Activated CD8-positive, alpha-beta memory T cell treated with anti-CD3 and anti-CD28 coated beads, Interleukin-2, amount 10 ng/mL, durations not matched to agents 7 days and 5 days (primary cell): Measurements from ENCODE around the gene OMA1. TPM values are rescaled to one million over a fixed set of nuclear protein-coding genes. Genes with fewer than 3 reads are reported as not detected.

Source experiments
- ATAC-seq: fragments of 150-1000 bp; cut with Tn5 transposase; one replicate; pipeline ENCODE4 v1.10.0; 2021; ENCODE audit warnings: moderate library complexity
- CTCF ChIA-PET: fragments of 350-600 bp; sonication (Branson Sonifier 250); formaldehyde crosslinking; loops from one replicate; lab custom pipeline; 2021; ENCODE audit warnings: antibody characterized with exemption; lab: Charles Lee
- DNase-seq: peaks from one replicate; pipeline ENCODE4 v3.0.0-alpha.2; 2020
- H3K27ac Mint-ChIP-seq: one replicate; pipeline ENCODE4 v1.8.0; 2021; ENCODE audit warnings: mild to moderate bottlenecking, mixed read lengths
- H3K27me3 Mint-ChIP-seq: one replicate; pipeline ENCODE4 v1.8.0; 2021; ENCODE audit warnings: mixed read lengths
- H3K36me3 Mint-ChIP-seq: one replicate; pipeline ENCODE4 v1.8.0; 2021; ENCODE audit warnings: mild to moderate bottlenecking, mixed read lengths
- H3K4me1 Mint-ChIP-seq: one replicate; pipeline ENCODE4 v1.8.0; 2021; ENCODE audit warnings: mixed read lengths
- H3K4me3 Mint-ChIP-seq: one replicate; pipeline ENCODE4 v1.8.0; 2021; ENCODE audit warnings: mild to moderate bottlenecking, moderate library complexity, mixed read lengths
- H3K9me3 Mint-ChIP-seq: one replicate; pipeline ENCODE4 v1.8.0; 2022; ENCODE audit warnings: low read depth, mixed read lengths
- total RNA-seq, 2 experiments: library from RNA; stranded (reverse); gene quantifications; one replicate each; pipeline ENCODE4 v1.2.3, GENCODE V29; 2021

Gene OMA1
- total RNA-seq, 2 experiments from 2014 or later, result 24.9 to 26.0 TPM

DNA sequence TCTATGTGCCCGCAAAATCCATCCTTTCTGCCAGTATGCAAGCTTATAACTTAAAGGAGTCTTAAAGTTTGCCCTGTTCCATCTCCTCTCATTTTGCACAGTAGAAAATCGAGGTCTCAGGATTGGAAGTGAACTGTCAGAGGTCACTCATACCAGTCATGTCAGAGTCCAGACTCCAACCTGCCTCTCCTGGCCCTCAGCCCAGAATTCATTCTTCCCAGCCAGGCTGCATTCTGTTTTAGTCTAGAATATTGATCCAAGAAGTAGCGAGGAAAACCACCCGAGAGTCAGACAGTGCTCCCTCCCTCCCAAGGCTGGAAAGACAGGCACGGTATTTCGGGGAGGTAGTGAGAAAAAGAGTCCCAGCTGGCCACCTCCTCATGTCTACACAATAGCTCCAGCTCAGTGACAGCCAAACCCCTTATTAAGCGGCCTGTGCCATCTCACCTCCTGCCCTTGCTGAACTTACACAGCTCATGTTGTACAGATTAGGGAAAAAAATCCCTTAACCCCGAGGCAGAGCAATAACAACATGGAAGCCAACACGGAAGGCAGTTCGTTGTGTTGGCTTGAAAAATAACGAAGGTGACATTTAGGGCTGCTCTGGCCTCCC is 89.4 kb downstream of the OMA1 start:
- ATAC-seq, result no peak
- H3K27ac Mint-ChIP-seq, result no peak overlapping the region
- H3K9me3 Mint-ChIP-seq, result peaks cover 2% of the 10 kb centered on the region
- no peaks in the 10 kb centered on the region for H3K27me3 Mint-ChIP-seq
- DNase-seq, result no peak
- H3K4me1 Mint-ChIP-seq, result no peaks in the 10 kb centered on the region
- CTCF ChIA-PET, result no interaction called here
- no peaks in the 10 kb centered on the region for H3K36me3 Mint-ChIP-seq
- no peak overlapping the region for H3K4me3 Mint-ChIP-seq

GRCh38 chr1:58456470-58456869 is 90.1 kb downstream of the OMA1 start:
- DNase-seq (no peak), ATAC-seq (no peak)
- no peaks in the 10 kb centered on the region for H3K4me1 Mint-ChIP-seq
- H3K4me3 Mint-ChIP-seq, result no peak overlapping the region
- H3K36me3 Mint-ChIP-seq, result no peaks in the 10 kb centered on the region
- no peak overlapping the region for H3K27ac Mint-ChIP-seq
- H3K9me3 Mint-ChIP-seq, result peaks cover 2% of the 10 kb centered on the region
- no peaks in the 10 kb centered on the region for H3K27me3 Mint-ChIP-seq
- CTCF ChIA-PET, result no interaction called here

DNA sequence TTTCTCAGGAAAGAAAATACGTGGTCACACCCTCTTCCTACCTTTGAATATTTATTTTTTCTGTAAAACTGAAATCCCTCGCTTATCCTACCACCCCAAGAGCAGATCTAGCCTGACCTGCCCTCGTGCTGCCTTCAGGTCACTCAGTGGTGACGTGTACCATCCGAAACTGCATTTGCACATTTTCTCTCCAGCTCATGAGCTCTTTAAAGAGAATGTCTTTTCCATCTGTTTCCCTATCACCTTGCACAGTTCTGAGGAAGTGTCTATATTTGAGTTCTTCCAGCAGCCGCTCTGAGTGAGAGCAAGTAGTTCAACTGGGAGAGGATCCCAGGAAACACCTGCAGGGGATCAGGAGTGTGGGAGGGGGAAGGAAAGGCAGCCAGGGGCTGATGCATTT is 91.7 kb downstream of the OMA1 start:
- CTCF ChIA-PET, result no interaction called here
- ATAC-seq, result no peak

DNA sequence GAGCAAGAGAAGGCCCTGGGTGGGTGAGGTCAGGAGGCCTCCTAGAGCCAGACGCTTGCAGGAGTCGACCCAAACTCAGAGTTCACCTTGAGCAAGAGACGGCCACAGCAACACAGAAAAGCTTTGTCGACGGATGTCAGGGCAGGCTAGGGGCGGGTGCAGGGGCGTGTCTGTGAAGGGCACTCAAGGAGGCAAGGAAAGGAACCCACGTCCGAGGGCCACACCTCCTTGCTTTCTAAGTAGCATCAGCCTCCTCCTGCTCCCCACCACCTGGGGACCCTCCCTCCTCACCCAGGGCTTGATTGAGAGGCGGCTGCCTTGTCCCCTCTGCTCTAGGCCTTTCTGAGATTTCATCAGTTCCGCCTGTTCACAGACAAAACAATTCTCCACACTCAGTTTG is 92.1 kb downstream of the OMA1 start:
- ATAC-seq, result no peak
- CTCF ChIA-PET, result no interaction called here
- no peaks in the 10 kb centered on the region for H3K36me3 Mint-ChIP-seq
- no peak for DNase-seq
- no peaks in the 10 kb centered on the region for H3K4me1 Mint-ChIP-seq
- no peak overlapping the region for H3K4me3 Mint-ChIP-seq
- H3K27ac Mint-ChIP-seq, result no peak overlapping the region
- H3K9me3 Mint-ChIP-seq, result peaks cover 2% of the 10 kb centered on the region
- H3K27me3 Mint-ChIP-seq, result no peaks in the 10 kb centered on the region

More for the DNA sequence above, 91.7 kb downstream of the OMA1 start:
- no peak overlapping the region for H3K27ac Mint-ChIP-seq
- no peak for DNase-seq
- no peaks in the 10 kb centered on the region for H3K36me3 Mint-ChIP-seq
- no peak overlapping the region for H3K4me3 Mint-ChIP-seq
- peaks cover 2% of the 10 kb centered on the region for H3K9me3 Mint-ChIP-seq
- no peaks in the 10 kb centered on the region for H3K27me3 Mint-ChIP-seq
- H3K4me1 Mint-ChIP-seq, result no peaks in the 10 kb centered on the region

DNA sequence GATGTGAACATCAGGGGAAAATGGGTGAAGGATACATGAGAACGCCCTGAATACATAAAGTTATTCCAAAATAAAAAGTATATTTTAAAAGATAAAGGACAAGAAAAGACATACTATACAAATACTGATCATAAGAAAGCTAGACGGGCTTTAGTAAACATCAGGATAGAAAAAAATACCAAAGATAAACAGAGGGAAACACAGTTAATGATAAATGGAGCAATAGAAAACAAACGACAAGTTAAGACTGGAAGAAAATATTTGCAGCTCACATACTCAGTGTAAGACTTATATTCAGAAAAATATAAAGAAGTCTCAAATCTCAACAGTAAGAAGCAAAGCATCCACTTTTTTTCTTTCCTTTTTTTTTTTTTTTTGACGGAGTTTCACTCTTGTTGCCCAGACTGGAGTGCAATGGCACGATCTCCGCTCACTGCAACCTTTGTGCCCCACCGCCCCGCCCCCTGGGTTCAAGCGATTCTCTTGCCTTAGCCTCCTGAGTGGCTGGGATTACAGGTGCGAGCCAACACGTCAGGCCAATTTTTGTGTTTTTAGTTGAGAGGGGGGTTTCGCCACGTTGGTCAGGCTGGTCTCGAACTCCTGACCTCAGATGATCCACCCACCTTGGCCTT is 94.8 kb downstream of the OMA1 start:
- H3K27ac Mint-ChIP-seq, result no peak overlapping the region
- H3K36me3 Mint-ChIP-seq, result no peaks in the 10 kb centered on the region
- CTCF ChIA-PET, result no interaction called here
- DNase-seq, result no peak
- ATAC-seq, result no peak
- H3K27me3 Mint-ChIP-seq, result no peaks in the 10 kb centered on the region
- H3K4me1 Mint-ChIP-seq, result no peaks in the 10 kb centered on the region
- no peak overlapping the region for H3K4me3 Mint-ChIP-seq
- H3K9me3 Mint-ChIP-seq, result no peaks in the 10 kb centered on the region

GRCh38 chr1:58447886-58448285 is 98.6 kb downstream of the OMA1 start:
- Mint-ChIP-seq H3K4me1 (no peaks in the 10 kb centered on the region), H3K9me3 (no peaks in the 10 kb centered on the region), H3K27ac (no peak overlapping the region), H3K27me3 (no peaks in the 10 kb centered on the region), H3K4me3 (no peak overlapping the region), H3K36me3 (no peaks in the 10 kb centered on the region)
- ATAC-seq, result no peak
- DNase-seq, result no peak
- CTCF ChIA-PET, result no interaction called here

- H3K4me3 Mint-ChIP-seq, result no peak overlapping the region
- ATAC-seq (no peak), DNase-seq (no peak)
- H3K4me1 Mint-ChIP-seq, result no peaks in the 10 kb centered on the region
- H3K36me3 Mint-ChIP-seq, result no peaks in the 10 kb centered on the region
- no peaks in the 10 kb centered on the region for H3K9me3 Mint-ChIP-seq
- CTCF ChIA-PET, result no interaction called here
- H3K27me3 Mint-ChIP-seq, result no peaks in the 10 kb centered on the region
- no peak overlapping the region for H3K27ac Mint-ChIP-seq
These were observed 99.5 kb downstream of the OMA1 start for GRCh38 chr1:58447042-58447441.

DNA sequence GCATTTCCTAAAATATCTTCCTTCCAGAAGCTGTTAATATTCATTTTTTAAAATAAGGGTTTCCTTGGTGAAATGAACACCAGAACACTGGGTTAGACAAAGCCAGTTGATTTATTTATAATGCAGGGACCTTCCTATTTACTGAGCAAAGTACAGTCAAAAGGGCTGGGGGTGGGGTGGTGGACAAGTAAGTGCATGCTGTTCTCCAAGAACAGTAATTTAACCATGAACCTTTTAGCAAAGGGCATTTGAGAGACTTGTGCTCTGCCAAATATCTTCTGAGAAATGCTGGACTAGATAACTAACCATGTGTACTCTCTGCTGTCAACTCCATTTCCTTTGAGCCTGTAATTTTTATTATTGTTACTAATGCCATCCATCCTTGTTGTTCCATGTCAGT is 100.2 kb downstream of the OMA1 start:
- Mint-ChIP-seq H3K27ac (no peak overlapping the region), H3K4me3 (no peak overlapping the region), H3K27me3 (no peaks in the 10 kb centered on the region), H3K9me3 (no peaks in the 10 kb centered on the region), H3K36me3 (no peaks in the 10 kb centered on the region), H3K4me1 (no peaks in the 10 kb centered on the region)
- no peak for DNase-seq
- ATAC-seq, result no peak
- CTCF ChIA-PET, result no interaction called here

GRCh38 chr1:58443986-58444868 is 102.3 kb downstream of the OMA1 start:
- DNase-seq (no peak), ATAC-seq (no peak)
- Mint-ChIP-seq H3K4me3 (no peak overlapping the region), H3K4me1 (no peaks in the 10 kb centered on the region), H3K27me3 (no peaks in the 10 kb centered on the region), H3K9me3 (no peaks in the 10 kb centered on the region), H3K36me3 (no peaks in the 10 kb centered on the region), H3K27ac (no peak overlapping the region)
- CTCF ChIA-PET, result no interaction called here

- no peaks in the 10 kb centered on the region for H3K4me1 Mint-ChIP-seq
- H3K27ac Mint-ChIP-seq, result no peak overlapping the region
- H3K36me3 Mint-ChIP-seq, result no peaks in the 10 kb centered on the region
- no peak overlapping the region for H3K4me3 Mint-ChIP-seq
- ATAC-seq (no peak), DNase-seq (no peak)
- H3K27me3 Mint-ChIP-seq, result no peaks in the 10 kb centered on the region
- CTCF ChIA-PET, result interaction anchor here (0.6 kb wide), 1 partner anchor 1765 kb away, joined by 3 read pairs; no protein-coding TSS in a partner anchor
- no peaks in the 10 kb centered on the region for H3K9me3 Mint-ChIP-seq
These were observed 104.4 kb downstream of the OMA1 start for GRCh38 chr1:58442114-58442513.

- Mint-ChIP-seq H3K4me3 (no peak overlapping the region), H3K27me3 (no peaks in the 10 kb centered on the region)
- CTCF ChIA-PET, result no interaction called here
These were observed 104.8 kb downstream of the OMA1 start for GRCh38 chr1:58441699-58442098.

GRCh38 chr1:58440696-58441095 is 105.8 kb downstream of the OMA1 start:
- Mint-ChIP-seq H3K36me3 (no peaks in the 10 kb centered on the region), H3K4me1 (no peaks in the 10 kb centered on the region), H3K9me3 (no peaks in the 10 kb centered on the region), H3K4me3 (no peak overlapping the region), H3K27ac (no peak overlapping the region), H3K27me3 (no peaks in the 10 kb centered on the region)
- ATAC-seq, result no peak
- CTCF ChIA-PET, result no interaction called here
- no peak for DNase-seq

More at GRCh38 chr1:58441699-58442098, 104.8 kb downstream of the OMA1 start:
- ATAC-seq (no peak), DNase-seq (no peak)
- Mint-ChIP-seq H3K9me3 (no peaks in the 10 kb centered on the region), H3K36me3 (no peaks in the 10 kb centered on the region), H3K4me1 (no peaks in the 10 kb centered on the region), H3K27ac (no peak overlapping the region)

DNA sequence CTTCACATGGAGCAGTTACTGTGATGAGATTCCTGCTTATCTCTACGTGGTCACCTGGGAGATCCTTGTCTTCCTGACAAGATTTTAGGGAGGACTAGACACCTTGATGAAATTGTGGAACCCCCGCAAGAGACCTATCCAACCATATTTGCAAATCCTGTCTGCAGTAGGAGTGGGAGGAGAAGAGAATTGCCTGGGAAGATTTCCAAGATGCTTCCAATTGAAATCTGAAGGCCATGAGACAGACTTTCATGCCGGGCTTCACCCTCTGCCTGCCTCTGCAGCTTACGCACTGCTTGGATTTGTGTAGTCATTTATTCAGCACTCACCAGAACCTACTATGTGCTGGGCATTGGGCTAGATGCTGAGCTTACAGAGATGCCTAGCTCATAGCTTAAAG is 106.6 kb downstream of the OMA1 start:
- ATAC-seq (no peak), DNase-seq (no peak)
- Mint-ChIP-seq H3K27me3 (no peaks in the 10 kb centered on the region), H3K36me3 (no peaks in the 10 kb centered on the region), H3K27ac (no peak overlapping the region), H3K4me1 (no peaks in the 10 kb centered on the region), H3K4me3 (no peak overlapping the region), H3K9me3 (no peaks in the 10 kb centered on the region)
- CTCF ChIA-PET, result no interaction called here

- no peak for DNase-seq
- CTCF ChIA-PET, result no interaction called here
- Mint-ChIP-seq H3K4me1 (no peaks in the 10 kb centered on the region), H3K4me3 (no peak overlapping the region), H3K27ac (no peak overlapping the region), H3K27me3 (no peaks in the 10 kb centered on the region), H3K9me3 (no peaks in the 10 kb centered on the region), H3K36me3 (no peaks in the 10 kb centered on the region)
- no peak for ATAC-seq
These were observed 108.1 kb downstream of the OMA1 start for GRCh38 chr1:58438468-58438867.
